Neural crest cell (in vitro differentiated cells): Measurements from ENCODE around the gene TMEM138. TPM values are rescaled to one million over a fixed set of nuclear protein-coding genes. Genes with fewer than 3 reads are reported as not detected.
A peak's percentile ranks its signal among the peaks of the same experiment; 100 is the strongest.

Experiments used
- DNase-seq: peaks from one replicate; pipeline ENCODE4 v3.0.0; 2021; ENCODE audit warnings: low read depth, mixed read lengths, low spot score
- H3K27ac Mint-ChIP-seq: one replicate; pipeline ENCODE4 v1.8.0; 2021; ENCODE audit warnings: mild to moderate bottlenecking, mixed read lengths; ENCODE audit not compliant: unreplicated experiment
- H3K27me3 Mint-ChIP-seq: 2 replicates; pipeline ENCODE4 v1.8.0; 2021; ENCODE audit warnings: low read depth, mild to moderate bottlenecking, mixed read lengths
- H3K36me3 Mint-ChIP-seq: 2 replicates; pipeline ENCODE4 v1.8.0; 2021; ENCODE audit warnings: low read depth, mild to moderate bottlenecking, mixed read lengths
- H3K4me1 Mint-ChIP-seq: 2 replicates; pipeline ENCODE4 v1.8.0; 2021; ENCODE audit warnings: mixed read lengths
- H3K4me3 Mint-ChIP-seq: one replicate; pipeline ENCODE4 v1.8.0; 2021; ENCODE audit warnings: mild to moderate bottlenecking, mixed read lengths
- H3K9me3 Mint-ChIP-seq: 2 replicates; pipeline ENCODE4 v1.8.0; 2021; ENCODE audit warnings: mixed read lengths
- total RNA-seq: library from RNA; stranded (reverse); gene quantifications from 2 replicates; pipeline ENCODE4 v1.2.1, GENCODE V29; 2021
- TF ChIP-seq, protein P1 (sequence below): fragments of 200-600 bp; sonication (generic); conservative IDR thresholded peaks from 2 replicates; pipeline ENCODE4 v1.5.0; 2021; ENCODE audit warnings: antibody characterized with exemption, mild to moderate bottlenecking

The TMEM138 gene
- total RNA-seq, 1 donor from 2014 or later, result 47.8 TPM

DNA sequence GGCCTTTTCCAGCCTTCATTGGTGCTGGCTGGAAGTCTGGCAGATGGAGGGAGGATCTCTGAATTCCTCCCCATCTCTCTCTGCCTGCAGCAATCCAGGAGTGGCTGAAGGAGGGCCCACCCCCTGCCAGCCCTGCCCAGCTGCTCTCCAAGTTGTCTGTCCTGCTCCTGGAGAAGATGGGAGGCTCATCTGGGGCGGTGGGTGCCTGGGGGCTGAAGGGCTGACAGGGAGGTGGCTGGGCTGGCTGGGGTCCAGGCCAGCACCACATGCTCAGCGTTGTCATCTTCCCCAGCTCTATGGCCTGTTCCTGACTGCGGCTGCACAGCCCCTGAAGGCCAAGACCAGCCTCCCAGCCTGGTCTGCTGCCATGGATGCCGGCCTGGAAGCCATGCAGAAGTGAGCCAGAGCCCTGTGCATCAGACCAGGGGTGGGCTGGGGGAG, 17.0 kb upstream of the TMEM138 start:
- no peak overlapping the region for H3K27ac Mint-ChIP-seq
- no peak overlapping the region for H3K4me3 Mint-ChIP-seq
- H3K9me3 Mint-ChIP-seq, result no peaks in the 10 kb centered on the region
- H3K4me1 Mint-ChIP-seq, result no peaks in the 10 kb centered on the region
- no peaks in the 10 kb centered on the region for H3K27me3 Mint-ChIP-seq
- DNase-seq, result no peak
- TF ChIP-seq, protein P1, sequence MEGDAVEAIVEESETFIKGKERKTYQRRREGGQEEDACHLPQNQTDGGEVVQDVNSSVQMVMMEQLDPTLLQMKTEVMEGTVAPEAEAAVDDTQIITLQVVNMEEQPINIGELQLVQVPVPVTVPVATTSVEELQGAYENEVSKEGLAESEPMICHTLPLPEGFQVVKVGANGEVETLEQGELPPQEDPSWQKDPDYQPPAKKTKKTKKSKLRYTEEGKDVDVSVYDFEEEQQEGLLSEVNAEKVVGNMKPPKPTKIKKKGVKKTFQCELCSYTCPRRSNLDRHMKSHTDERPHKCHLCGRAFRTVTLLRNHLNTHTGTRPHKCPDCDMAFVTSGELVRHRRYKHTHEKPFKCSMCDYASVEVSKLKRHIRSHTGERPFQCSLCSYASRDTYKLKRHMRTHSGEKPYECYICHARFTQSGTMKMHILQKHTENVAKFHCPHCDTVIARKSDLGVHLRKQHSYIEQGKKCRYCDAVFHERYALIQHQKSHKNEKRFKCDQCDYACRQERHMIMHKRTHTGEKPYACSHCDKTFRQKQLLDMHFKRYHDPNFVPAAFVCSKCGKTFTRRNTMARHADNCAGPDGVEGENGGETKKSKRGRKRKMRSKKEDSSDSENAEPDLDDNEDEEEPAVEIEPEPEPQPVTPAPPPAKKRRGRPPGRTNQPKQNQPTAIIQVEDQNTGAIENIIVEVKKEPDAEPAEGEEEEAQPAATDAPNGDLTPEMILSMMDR, result no peak
- peaks cover 3% of the 10 kb centered on the region for H3K36me3 Mint-ChIP-seq

DNA sequence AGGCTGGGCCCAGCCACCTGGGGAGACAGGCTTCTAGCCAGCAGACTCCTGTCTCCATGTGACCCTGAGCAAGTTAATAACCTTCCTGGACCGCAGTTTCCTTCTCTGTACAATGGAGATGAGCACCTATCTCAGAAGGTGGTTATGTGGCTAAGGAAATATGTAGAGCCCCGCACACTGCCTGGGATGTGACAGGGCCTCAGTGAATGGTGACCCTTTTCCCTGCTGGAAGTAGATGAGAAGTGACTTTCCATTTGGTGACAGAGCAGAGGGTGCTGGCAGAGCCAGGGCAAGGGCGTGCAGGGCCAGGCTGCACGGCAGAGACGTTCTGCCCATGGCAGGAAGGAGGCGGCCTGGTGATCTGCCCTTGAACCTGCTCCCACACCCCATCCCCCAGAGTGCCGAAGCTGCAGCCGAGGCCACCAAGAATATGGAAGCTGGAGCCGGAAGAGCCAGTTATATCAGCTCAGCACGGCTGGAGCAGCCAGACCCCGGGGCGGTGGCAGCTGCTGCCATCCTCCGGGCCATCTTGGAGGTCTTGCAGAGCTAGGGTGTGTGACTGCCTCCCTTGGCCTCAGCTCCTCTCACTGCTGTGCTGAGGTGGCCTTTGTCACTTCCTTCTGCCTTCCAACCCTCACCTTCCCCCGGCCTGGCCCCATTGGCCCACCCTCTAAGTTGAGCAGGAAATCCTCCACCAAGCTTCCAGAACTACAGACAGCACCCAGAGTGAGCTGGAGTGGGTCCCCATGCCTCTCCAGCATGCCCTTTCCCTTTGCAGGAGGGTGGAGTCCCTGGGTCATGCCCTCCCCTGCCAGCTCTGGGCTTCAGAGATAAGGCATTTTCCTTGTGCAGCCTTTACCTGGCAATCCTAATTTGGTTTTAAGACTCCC, 16.0 kb upstream of the TMEM138 start:
- TF ChIP-seq, protein P1, result no peak
- peak overlapping the region; percentile 6 for H3K27ac Mint-ChIP-seq
- peaks cover 3% of the 10 kb centered on the region for H3K36me3 Mint-ChIP-seq
- no peaks in the 10 kb centered on the region for H3K27me3 Mint-ChIP-seq
- DNase-seq, result no peak
- H3K9me3 Mint-ChIP-seq, result no peaks in the 10 kb centered on the region
- H3K4me1 Mint-ChIP-seq, result no peaks in the 10 kb centered on the region
- H3K4me3 Mint-ChIP-seq, result no peak overlapping the region

DNA sequence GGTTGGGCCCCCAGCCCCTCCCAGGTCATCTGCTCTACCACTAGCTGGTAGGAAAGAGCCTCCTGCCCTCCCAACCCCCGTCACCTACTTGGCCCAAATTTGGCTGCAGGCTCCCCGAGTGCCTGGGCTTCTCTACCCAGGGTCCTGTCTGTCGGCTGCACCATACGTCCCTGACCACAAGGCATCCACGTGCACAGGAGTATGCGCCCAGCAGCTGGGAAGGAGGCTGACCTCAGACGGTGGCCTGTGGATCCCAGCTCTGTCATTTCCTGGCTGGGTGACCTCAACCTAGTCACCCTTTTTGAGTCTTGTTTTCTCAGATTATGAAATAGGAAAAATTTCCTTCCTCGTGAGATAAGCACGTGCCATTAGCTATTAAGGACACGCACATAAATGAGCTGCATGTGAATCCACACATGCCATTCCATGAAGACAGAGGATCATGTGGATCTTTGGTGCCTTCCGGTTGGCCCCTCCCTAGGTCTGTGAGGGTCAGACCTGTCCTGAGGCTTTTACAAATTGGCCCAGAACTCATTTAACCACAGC, 14.2 kb upstream of the TMEM138 start:
- Mint-ChIP-seq H3K27me3 (no peaks in the 10 kb centered on the region), H3K27ac (no peak overlapping the region), H3K4me3 (no peak overlapping the region), H3K9me3 (no peaks in the 10 kb centered on the region), H3K36me3 (peaks cover 3% of the 10 kb centered on the region), H3K4me1 (no peaks in the 10 kb centered on the region)
- no peak for DNase-seq
- TF ChIP-seq, protein P1, result no peak

DNA sequence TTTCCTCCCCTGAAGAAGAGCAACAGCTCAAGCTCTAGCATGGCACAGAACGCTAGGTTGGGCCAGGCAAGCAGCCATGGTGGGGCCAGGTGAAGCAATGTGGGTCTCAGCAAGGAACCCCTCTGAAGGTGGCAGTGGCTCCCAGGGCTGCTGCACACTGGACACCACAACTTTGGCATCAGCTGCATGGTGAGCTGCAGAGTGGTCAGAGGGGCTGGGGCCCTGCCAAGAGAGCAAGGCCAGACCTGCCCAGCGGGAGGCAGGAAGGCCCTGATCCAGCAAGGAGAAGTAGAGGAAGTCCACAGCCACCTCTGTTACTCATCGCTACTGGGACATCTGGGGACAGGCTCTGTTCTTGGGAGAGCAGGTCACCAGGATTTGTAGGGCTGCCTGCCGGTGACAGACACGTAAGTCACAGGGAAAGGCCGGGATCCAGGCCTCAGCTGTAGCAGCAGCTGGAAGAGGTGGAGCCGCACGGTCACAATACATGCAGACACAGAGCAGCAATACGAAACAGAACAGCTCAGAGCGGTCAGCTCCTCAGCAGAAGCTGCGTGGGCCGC, 12.9 kb upstream of the TMEM138 start:
- Mint-ChIP-seq H3K27me3 (no peaks in the 10 kb centered on the region), H3K4me3 (no peak overlapping the region), H3K9me3 (no peaks in the 10 kb centered on the region), H3K36me3 (peaks cover 3% of the 10 kb centered on the region), H3K27ac (peak overlapping the region; percentile 57), H3K4me1 (no peaks in the 10 kb centered on the region)
- TF ChIP-seq, protein P1, result no peak
- no peak for DNase-seq

DNA sequence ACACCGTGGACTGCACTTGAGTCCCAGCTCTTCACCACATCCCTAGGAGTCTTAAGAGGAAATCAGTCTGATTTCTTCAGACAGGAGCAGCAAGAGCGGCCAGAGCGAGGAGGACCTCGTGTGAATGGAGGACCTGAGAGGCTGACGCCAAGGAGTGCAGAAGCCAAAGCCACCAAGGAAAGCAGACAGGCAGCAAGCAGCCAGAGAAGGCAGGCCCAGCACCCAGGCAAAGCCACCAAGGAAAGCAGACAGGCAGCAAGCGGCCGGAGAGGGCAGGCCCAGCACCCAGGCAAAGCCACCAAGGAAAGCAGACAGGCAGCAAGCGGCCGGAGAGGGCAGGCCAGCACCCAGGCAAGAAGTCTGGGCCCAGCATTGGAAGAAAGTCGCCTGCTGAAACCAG, 12.3 kb upstream of the TMEM138 start:
- TF ChIP-seq, protein P1, result no peak
- H3K27ac Mint-ChIP-seq, result peak overlapping the region; percentile 21
- no peaks in the 10 kb centered on the region for H3K4me1 Mint-ChIP-seq
- no peak for DNase-seq
- no peaks in the 10 kb centered on the region for H3K9me3 Mint-ChIP-seq
- H3K27me3 Mint-ChIP-seq, result no peaks in the 10 kb centered on the region
- peaks cover 3% of the 10 kb centered on the region for H3K36me3 Mint-ChIP-seq
- H3K4me3 Mint-ChIP-seq, result no peak overlapping the region
